IPS DF 19.7 (cell line): ENCODE results near the gene TBC1D5.

ENCODE experiments used
- DNase-seq: peaks from one replicate; pipeline ENCODE4 v3.0.0-alpha.2; 2013; ENCODE audit warnings: low read depth, low spot score

TBC1D5 gene

GRCh38 chr3:17489139-17489538 is 253.3 kb downstream of the TBC1D5 start:
- DNase-seq, result no peak

- no peak for DNase-seq
Observed at GRCh38 chr3:17481116-17481515, 261.3 kb downstream of the TBC1D5 start.

GRCh38 chr3:17479681-17480405 is 262.6 kb downstream of the TBC1D5 start:
- DNase-seq, result no peak

GRCh38 chr3:17478673-17479072 is 263.8 kb downstream of the TBC1D5 start:
- DNase-seq, result no peak

GRCh38 chr3:17473761-17474160 is 268.7 kb downstream of the TBC1D5 start:
- no peak for DNase-seq

- DNase-seq, result no peak
Observed at GRCh38 chr3:17469954-17470353, 272.5 kb downstream of the TBC1D5 start.

GRCh38 chr3:17469520-17469919 is 272.9 kb downstream of the TBC1D5 start:
- no peak for DNase-seq

- DNase-seq, result no peak
Observed at GRCh38 chr3:17466028-17466427, 276.4 kb downstream of the TBC1D5 start.

- DNase-seq, result no peak
Observed at GRCh38 chr3:17459470-17459993, 282.9 kb downstream of the TBC1D5 start.

GRCh38 chr3:17456650-17457049 is 285.8 kb downstream of the TBC1D5 start:
- no peak for DNase-seq

- no peak for DNase-seq
Observed at GRCh38 chr3:17456046-17456445, 286.4 kb downstream of the TBC1D5 start.

GRCh38 chr3:17444865-17445264 is 297.6 kb downstream of the TBC1D5 start:
- no peak for DNase-seq

- no peak for DNase-seq
Observed at GRCh38 chr3:17443142-17443541, 299.3 kb downstream of the TBC1D5 start.

- no peak for DNase-seq
Observed at GRCh38 chr3:17442332-17443049, 299.9 kb downstream of the TBC1D5 start.

GRCh38 chr3:17433876-17434275 is 308.6 kb downstream of the TBC1D5 start:
- no peak for DNase-seq

GRCh38 chr3:17432236-17432635 is 310.2 kb downstream of the TBC1D5 start:
- no peak for DNase-seq

- DNase-seq, result no peak
Observed at GRCh38 chr3:17431484-17432045, 310.9 kb downstream of the TBC1D5 start.

- no peak for DNase-seq
Observed at GRCh38 chr3:17431004-17431403, 311.4 kb downstream of the TBC1D5 start.

GRCh38 chr3:17430582-17430981 is 311.8 kb downstream of the TBC1D5 start:
- DNase-seq, result no peak

GRCh38 chr3:17423786-17424536 is 318.5 kb downstream of the TBC1D5 start:
- DNase-seq, result no peak

- DNase-seq, result no peak
Observed at GRCh38 chr3:17422636-17423035, 319.8 kb downstream of the TBC1D5 start.

- no peak for DNase-seq
Observed at GRCh38 chr3:17420668-17421067, 321.8 kb downstream of the TBC1D5 start.
